Ecto neural progenitor cell (in vitro differentiated cells): Measurements from ENCODE around the gene HMGN4.

ENCODE experiments used
- DNase-seq: peaks from one replicate; pipeline ENCODE4 v3.0.0-alpha.2; 2018; ENCODE audit warnings: low spot score

Gene HMGN4

DNA sequence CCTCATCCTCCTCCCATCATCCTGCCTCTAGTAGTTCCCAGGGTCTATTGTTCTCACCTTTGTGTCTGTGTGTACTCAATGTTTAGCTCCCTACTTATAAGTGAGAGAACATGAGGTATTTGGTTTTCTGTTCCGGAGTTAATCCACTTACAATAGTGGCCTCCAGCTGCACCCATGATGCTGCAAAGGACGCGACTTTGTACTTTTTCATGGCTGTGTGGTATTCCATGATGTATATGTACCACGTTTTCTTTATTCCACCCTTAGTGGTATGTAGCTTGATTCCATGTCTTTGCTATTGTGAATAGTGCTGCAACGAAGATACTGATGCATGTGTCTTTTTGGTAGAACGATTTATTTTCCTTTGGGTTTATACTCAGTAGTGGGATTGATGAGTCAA is 40.1 kb downstream of the HMGN4 start:
- DNase-seq = no peak

DNA sequence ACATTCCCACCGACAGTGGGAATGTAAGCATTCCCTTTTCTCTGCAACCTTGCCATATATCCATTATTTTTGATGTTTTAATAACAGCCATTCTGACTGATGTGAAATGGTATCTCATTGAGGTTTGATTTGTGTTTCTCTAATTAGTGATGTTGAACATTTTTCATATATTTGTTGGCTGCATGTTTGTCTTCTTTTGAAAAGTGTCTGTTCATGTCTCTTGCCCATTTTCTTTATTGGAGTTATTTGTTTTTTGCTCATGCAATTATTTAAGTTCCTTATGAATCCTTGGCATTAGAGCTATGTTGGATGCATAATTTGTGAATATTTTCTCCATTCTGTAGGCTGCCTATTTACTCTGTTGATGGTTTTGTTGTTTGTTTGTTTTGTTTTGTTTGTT is 40.6 kb downstream of the HMGN4 start:
- DNase-seq = no peak

DNA sequence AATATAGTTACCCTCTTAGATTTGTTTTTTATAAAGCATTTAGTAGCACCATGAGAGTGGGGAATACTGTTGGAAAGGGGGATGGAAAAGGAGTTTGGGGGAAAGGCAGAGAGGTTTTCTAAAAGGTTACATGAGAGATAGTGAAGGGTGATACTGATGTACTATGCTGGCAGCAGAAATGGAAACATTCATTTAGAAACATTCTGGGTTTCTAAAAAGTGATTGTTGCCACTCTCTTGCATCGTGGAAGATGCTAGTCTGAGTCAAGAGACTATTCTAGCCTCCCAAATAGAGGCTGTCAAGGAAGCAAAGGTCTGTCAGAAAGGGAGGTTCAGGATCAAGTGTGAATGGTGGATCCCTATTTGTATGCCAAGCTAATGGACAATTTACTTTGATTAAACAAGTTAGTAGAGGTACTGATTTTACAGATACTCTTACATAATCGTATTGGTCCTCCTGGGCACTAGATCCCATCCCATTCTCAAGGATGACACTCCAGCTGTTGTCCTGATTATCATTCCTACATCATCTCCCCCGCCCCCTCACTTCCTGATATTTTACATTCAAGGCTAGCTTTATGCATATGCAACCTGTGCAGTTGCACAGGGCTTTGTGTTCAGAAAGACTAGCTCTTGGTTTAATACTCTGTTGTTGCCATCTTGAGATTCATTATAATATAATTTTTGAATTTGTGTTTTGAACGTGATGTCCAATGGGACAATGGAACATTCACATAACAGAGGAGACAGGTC is 43.2 kb downstream of the HMGN4 start:
- no peak for DNase-seq

DNA sequence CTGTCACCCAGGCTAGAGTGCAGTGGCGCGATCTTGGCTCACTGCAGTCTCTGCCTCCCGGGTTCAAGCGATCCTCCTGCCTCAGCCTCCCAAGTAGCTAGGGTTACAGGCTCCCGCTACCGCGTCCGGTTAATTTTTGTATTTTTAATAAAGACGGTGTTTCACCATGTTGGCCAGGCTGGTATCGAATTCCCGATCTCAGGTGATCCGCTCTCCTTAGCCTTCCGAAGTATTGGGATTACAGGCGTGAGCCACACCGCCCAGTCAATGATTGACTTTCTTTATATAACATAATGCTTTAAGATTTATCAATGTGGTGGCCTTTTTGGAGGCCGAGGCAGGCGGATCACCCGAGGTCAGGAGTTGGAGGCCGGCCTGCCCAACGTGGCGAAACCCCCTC is 50.8 kb downstream of the HMGN4 start:
- no peak for DNase-seq

DNA sequence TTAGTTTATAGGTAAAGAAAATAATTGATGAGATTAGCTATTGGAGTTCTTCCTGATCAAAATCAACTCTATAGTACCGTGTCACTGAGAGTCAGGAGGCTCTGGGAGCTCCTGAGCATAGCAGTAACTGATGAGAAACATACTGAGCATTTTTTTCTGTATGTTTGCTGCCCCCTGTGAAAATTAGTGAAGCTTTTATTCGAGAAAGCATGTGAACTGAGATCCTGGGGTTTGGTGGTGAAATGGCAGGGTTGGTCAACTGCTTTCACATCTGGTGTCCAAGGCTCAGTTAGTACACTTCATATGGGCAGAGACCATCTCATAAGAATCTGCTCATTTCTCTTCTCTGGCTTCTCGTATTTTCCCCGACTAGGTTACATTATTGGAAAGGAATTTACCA is 54.5 kb downstream of the HMGN4 start:
- no peak for DNase-seq

DNA sequence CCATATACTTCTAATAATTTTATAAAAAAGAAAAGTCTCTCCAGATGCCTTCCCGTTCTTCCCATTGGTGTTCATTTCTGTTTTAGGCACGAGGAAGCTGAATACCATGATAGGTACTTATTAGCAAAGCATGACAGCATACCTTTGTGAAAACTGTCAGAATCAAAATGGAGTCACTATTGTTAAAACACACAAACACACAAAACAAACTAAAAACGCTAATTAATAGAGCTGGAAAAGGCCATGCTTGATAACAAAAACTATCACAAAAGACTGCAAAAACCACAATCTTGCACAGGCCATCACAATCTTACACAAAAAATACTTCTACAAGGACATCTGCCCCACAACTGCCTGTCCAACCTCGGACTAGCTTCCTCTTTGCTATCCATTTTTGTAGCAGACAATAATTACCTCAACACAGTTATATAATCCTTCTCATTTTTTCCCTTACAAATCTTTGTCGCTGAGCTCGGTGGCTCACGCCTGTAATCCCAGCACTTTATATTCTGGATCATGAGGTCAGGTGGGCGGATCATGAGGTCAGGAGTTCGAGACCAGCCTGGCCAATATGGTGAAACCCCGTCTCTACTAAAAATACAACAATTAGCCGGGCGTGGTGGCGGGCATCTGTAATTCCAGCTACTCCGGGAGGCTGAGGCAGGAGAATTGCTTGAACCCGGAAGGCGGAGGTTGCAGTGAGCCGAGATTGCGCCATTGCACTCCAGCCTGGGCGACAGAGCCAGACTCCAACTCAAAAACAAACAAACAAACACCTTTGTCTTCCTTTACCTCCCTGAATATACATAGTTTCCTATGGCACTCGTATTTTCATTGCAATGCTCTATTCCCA is 55.3 kb downstream of the HMGN4 start:
- no peak for DNase-seq

DNA sequence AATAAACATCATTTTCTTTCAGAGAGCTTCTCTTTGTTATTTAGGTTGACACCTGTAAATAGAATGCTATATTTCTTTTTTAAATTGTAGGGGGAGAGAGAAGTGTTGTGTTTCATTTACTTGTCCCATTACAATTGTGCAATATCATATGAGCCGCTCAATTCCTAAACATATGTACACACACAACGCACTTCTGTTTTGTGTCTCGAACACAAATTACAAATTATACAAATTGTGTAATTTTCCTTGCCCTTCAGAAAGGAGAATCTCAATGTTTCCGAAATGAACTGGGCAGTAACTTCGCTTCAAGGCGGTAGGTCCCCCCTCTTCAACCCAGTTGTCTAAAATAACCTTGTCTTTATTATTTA is 55.9 kb downstream of the HMGN4 start:
- DNase-seq = no peak

DNA sequence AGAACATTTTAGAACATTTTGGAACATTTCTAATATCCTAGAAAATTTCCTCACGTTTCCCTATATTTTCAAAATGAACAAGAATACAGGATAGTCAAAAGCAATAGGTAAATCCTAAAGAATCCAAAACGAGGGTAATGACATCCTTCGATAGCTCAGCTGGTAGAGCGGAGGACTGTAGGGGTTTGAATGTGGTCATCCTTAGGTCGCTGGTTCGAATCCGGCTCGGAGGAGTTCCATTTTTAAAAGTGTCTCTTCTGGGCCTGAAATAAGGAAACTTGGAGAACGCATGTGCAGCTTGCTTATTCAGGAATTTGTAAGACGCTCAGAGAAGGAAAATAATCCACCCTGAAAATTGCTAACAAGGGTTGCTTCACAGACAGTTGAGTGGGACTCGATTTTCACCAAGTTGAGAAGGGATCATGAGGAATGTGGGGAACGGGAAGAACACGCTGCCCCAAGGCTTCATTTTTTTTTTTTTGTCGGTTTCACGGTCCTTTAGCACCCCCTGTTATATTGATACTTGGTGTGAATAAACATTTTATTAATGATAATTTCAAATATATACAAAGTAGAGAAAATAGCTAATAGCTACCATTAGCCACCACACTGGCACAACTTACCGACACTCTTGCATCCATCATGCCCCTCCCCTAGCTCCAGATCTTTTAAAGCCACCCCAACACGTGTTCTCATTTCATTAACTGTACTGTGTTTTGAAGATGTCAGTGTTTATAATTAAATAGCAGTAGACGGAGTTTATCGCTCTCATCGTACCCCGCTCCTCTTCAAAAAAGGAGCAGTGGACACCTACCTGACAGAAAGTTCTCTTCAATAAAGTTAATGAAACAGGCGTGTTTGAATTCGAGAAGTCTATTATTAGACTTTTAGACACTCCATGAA is 56.8 kb downstream of the HMGN4 start:
- peak; percentile 66 for DNase-seq

DNA sequence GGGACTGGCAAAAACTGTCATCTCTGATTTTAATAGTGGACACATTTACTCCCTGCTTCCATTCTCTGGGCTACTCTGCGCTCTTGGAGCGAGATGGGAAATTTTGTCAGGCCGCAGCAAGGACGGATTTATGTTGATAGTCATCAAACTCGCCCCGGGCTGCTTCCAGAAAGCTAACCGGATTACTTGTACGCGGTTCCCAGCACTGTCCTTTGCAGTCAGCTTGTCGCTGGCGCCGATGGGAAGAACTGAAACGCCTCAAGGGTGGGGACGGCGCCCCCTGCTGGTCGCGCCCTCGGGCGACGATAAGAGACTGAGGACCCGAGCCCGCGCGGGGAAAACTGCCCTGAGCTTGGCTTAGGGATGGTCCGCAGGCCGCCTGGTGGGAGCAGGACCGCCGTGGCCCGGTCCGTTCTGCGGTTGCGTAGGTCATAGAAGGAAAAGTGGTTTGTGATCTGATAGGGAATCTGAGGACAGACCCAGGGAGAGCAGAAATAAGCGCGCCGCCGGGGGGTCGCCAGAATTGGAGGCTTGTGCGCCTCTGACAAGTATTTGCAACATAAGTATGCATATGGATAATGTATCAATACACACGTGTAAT is 57.6 kb downstream of the HMGN4 start:
- peak; percentile 96 for DNase-seq
